Left cardiac atrium (tissue), 4 donors: ENCODE results near the gene RHBDL1. TPM values are rescaled to one million over a fixed set of nuclear protein-coding genes. Genes with fewer than 3 reads are reported as not detected.

Source experiments
- ATAC-seq, 2 donors: fragments of 200-7000 bp; cut with Tn5 transposase; one replicate each; pipeline ENCODE4 v1.9.1; 2020; ENCODE audit warnings: mild to moderate bottlenecking in 2 of 2, moderate library complexity in 2 of 2
- DNase-seq: peaks from one replicate; pipeline ENCODE4 v3.0.0-alpha.2; 2020
- intact Hi-C, 2 donors: fragments of 100-400 bp; cut with DNase I; formaldehyde crosslinking; loops; one replicate each; pipeline versions ENCODE4 v1.14.1 to v1.15.1; 2022 to 2023
- total RNA-seq, 2 donors: library from RNA; stranded (reverse); fragmentation: NEBNext Ultra II Directional; extraction: Animal tissue kit (Norgen Biotek cat#: 25700); gene quantifications; one replicate each; pipeline ENCODE4 v1.2.1, GENCODE V29; 2021
- donor health status: DM: no; HTN: yes; CAD: no.
- donor health status: DM: no; HTN: yes; CAD: no; lungs with severe emphysema.
- donor health status: DM: yes; HTN: yes; CAD: no.
- donor health status: Dilated cardiomyopathy.

RHBDL1 gene
- total RNA-seq, 2 donors from 2014 or later = 1.2 TPM

DNA sequence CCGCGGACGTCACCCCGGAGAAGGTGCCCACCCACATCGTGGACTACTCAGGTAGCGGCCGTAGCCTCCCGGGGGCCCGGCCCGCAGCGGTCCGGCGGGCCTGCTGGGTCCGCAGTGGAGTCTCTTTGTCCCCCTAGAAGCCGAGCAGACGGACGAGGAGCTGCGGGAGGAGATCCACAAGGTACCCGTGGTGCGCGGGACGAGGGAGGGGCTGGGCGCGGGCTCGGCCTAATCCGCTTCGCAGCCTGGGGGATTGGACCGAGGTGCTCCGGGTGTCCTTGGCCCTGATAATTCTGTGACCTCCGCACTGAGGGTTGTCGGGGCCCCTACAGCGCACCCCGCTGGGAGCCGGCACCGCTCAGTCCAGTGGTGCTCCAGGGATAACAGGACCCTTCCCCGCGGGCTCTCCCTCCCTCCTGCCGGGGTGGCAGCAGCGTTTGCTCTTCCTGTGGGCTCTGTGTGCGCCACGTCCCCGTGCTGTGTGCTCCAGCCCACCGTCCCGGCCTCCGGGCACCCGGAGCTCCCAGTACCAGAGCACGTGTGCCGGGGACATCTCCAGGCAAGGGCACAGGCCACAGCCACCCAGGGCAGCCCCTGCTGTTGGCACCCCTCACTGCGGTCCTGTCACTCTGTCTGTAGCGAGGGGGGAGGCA lies 6.8 kb upstream of the RHBDL1 start:
- intact Hi-C loops = loop anchor here in 1 of 2 donors (5.0 kb wide), 1 partner anchor 86 kb away; no protein-coding TSS in a partner anchor
- peak; percentile 3 to 11 for ATAC-seq

DNA sequence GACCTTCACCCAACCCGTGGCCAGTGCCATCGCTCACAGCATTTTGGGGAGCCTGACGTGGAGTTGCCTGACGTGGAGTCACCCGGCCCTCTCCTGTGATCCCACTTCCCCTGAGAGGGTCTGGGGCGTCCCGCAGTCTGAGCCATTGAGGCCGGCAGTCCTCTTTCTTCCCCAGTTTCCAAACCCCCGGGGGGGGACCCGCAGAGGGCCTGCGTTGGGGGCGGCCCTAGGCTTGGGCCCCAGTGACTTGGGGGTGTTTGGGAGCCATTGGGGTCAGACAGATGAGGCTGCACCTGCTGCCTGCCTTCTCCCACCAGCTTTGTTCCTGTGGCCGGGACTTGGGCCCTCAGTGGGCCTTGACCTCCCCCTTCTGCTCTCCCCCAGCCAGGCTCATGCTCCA lies 5.8 kb upstream of the RHBDL1 start:
- ATAC-seq (no peak), DNase-seq (no peak)
- intact Hi-C loops = loop anchor here in 1 of 2 donors (5.0 kb wide), 1 partner anchor 87 kb away; no protein-coding TSS in a partner anchor

More for the DNA sequence above, 6.8 kb upstream of the RHBDL1 start:
- DNase-seq = no peak

DNA sequence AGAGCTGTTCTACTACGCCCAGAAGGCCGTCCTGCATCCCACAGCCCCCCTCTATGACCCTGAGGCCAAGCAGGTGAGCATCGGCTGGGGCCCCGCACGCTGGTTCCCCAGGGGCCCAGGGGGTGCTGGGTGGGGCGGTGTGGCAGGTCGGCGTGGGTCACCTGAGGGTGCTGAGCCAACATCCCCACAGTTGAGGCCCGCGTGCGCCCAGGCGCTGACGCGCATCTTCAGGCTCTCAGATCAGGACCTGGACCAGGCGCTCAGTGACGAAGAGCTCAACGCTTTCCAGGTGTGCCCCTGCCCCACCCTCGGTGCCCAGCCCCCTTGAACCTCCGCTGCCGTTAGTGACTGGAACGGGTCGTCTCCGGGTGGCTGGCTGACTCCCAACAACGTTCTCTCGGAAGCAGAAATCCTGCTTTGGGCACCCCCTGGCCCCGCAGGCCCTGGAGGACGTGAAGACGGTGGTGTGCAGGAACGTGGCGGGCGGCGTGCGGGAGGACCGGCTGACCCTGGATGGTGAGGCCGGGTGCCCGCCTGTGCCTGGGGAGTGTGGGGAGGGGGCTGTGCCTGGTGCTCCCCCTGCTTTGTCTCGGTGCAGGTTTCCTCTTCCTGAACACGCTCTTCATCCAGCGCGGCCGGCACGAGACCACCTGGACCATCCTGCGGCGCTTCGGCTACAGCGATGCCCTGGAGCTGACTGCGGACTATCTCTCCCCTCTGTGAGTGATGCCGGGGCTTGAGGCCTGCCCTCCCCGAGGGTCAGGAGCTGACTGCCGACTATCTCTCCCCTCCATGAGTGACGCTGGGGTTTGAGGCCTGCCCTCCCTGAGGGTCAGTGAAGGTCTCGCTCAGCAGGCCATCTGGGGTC lies 4.8 kb upstream of the RHBDL1 start:
- ATAC-seq = no peak
- no peak for DNase-seq
- intact Hi-C loops = no loop called here

DNA sequence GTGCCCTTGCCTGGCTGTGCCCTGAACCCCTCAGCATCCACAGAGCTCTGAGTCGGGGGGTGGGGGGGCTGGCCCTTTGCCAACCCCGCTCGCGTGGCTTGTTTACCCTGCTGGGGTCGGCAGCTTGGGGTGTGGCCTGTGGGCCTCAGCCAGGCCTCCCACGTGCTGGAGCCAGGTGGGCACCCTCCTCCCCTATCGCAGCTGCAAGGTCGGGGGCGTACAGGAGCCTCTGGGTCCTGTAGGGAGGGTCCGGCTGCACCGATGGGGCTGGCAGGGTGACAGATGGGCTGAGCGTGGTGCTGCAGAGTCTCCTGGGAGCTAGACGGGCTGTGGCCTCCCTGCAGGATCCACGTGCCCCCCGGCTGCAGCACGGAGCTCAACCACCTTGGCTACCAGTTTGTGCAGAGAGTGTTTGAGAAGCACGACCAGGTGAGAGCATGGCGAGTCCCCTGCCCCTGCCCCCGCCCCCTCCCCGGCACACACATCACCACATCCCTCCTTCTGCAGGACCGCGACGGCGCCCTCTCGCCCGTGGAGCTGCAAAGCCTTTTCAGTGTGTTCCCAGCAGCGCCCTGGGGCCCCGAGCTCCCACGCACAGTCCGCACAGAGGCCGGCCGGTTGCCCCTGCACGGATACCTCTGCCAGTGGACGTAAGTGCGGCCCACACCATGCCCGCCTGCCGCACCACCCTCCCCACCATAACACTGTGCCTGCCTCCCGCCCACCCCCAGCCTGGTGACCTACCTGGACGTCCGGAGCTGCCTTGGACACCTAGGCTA lies 3.9 kb upstream of the RHBDL1 start:
- ATAC-seq (no peak), DNase-seq (no peak)
- intact Hi-C loops = no loop called here

DNA sequence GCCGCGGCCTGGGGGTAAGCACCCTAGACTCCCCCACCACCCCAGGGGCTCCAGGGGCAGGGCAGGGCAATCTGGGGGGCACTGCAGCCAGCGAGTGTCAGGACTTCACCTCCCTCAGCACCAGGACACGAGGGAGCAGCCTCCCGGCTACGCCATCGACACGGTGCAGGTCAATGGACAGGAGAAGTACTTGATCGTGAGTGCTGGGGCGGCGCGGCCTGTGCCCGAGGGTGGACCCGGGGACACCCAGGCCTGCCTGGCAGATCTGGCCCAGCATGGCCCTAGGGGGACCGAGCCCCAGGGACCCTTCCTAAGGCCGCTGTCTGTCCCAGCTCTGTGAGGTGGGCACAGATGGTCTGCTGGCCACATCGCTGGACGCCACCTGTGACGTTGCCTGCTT lies 3.1 kb upstream of the RHBDL1 start:
- ATAC-seq (no peak), DNase-seq (no peak)
- intact Hi-C loops = no loop called here

DNA sequence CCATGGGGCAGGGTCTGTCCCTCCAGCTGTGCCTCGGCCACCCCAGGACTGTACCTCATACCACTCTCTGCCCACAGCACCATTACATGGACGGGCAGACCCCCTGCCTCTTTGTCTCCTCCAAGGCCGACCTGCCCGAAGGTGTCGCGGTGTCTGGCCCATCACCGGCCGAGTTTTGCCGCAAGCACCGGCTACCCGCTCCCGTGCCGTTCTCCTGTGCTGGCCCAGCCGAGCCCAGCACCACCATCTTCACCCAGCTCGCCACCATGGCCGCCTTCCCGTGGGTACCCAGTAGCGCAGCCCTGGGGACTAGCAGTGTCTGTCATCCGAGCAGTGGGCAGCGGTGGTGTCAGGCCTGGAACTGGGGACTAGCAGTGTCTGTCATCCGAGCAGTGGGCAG lies 2.6 kb upstream of the RHBDL1 start:
- DNase-seq = no peak
- no peak for ATAC-seq
- intact Hi-C loops = no loop called here

DNA sequence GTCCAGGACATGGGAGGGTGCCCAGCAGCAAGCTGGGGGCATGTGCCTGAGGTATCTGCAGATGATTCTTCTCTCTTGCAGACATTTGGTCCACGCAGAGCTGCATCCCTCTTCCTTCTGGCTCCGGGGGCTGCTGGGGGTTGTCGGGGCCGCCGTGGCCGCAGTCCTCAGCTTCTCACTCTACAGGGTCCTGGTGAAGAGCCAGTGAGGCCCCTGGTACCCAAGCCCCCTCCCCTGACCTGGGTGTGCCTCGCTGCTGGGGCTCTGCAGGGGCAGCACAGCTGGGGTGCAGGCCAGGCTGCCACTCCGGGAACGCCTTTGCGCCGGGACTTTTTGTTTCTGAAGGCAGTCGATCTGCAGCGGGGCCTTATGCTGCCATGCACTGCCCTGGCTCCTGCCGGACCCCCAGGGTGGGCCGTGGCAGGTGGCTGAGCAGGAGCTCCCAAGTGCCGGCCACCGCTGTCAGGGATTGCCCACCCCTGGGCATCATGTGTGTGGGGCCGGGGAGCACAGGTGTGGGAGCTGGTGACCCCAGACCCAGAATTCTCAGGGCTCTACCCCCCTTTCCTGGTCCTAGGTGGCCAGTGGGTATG lies 2.0 kb upstream of the RHBDL1 start:
- DNase-seq = no peak
- ATAC-seq = no peak
- intact Hi-C loops = no loop called here

DNA sequence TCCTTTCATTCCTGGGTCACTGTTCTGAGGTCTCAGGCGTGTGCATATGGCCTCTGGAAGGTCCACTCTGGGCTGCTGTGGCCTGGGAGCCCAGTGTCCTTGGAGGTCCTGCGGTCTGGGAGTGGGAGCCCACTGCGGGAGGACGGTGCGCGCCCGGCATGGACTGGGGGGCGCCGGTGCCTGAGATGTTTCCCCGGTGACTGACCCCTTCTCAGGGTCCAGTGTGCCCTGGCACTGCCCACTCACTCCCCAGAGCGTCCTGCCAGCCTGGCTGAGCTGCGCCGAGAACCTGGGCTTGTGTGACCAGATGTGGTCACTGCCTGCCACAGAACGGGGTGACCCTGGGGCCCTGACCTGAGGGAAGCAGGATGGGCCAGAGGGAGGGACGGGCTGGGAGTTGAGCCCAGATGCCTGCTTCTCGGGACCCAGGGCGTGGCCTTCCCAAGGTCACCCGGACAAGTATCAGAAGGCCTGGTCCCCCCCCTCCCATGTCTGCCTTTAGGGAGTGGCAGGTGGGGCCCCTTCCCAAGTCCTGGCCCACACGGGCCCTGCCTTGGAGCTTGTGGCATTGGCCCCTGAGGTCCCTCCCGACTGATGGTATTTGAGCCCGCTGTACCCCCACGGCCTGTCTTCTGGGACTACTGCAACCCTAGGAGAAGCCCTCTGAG lies 1.1 kb upstream of the RHBDL1 start:
- intact Hi-C loops = no loop called here
- DNase-seq (no peak), ATAC-seq (no peak)

DNA sequence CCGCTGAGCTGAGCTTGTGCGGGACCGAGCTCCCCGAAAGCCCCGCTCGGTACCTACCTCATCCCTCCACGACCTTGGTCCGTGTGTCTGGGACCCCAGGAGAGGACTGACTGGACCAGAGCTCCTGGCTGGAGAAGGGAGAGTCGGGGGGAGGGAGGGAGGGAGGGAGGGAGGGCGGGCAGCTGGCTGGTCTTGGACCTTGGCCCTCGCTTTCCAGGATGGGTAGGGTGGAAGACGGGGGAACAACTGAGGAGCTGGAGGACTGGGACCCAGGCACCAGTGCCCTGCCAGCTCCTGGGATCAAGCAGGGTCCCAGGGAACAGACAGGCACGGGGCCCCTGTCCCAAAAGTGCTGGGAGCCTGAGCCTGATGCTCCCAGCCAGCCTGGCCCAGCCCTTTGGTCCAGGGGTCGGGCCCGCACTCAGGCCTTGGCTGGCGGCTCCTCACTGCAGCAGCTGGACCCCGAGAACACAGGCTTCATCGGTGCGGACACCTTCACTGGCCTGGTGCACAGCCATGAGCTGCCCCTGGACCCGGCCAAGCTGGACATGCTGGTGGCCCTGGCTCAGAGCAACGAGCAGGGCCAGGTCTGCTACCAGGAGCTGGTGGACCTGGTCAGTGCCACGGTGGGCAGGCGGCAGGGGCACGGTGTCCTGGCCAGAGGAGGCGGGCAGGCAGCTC lies 553 bp downstream of the RHBDL1 start:
- DNase-seq (no peak), ATAC-seq (no peak)
- intact Hi-C loops = no loop called here

DNA sequence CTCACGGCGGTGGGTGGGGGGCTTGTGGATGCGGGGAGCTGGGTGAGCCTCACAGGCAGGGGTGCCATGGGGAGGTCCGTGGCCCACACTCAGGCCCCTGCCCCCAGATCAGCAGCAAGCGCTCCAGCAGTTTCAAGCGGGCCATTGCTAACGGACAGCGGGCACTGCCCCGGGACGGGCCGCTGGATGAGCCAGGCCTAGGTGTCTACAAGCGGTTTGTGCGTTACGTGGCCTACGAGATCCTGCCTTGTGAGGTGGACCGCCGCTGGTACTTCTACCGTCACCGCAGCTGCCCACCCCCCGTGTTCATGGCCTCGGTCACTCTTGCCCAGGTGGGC lies 1.1 kb downstream of the RHBDL1 start:
- ATAC-seq (no peak), DNase-seq (no peak)
- intact Hi-C loops = no loop called here

DNA sequence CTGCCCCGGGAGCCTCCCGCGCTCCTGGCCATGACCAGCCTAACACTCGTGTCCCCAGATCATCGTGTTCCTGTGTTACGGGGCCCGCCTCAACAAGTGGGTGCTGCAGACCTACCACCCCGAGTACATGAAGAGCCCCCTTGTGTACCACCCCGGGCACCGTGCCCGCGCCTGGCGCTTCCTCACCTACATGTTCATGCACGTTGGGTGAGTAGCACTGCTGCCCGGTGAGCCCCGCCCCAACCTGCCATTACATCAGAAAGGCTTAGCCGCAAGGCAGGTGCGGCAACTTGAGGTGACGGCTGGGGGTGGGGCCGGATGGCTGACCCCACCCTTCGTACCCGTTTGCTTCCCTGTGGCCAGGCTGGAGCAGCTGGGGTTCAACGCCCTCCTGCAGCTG lies 1.4 kb downstream of the RHBDL1 start:
- ATAC-seq (no peak), DNase-seq (no peak)
- intact Hi-C loops = no loop called here

DNA sequence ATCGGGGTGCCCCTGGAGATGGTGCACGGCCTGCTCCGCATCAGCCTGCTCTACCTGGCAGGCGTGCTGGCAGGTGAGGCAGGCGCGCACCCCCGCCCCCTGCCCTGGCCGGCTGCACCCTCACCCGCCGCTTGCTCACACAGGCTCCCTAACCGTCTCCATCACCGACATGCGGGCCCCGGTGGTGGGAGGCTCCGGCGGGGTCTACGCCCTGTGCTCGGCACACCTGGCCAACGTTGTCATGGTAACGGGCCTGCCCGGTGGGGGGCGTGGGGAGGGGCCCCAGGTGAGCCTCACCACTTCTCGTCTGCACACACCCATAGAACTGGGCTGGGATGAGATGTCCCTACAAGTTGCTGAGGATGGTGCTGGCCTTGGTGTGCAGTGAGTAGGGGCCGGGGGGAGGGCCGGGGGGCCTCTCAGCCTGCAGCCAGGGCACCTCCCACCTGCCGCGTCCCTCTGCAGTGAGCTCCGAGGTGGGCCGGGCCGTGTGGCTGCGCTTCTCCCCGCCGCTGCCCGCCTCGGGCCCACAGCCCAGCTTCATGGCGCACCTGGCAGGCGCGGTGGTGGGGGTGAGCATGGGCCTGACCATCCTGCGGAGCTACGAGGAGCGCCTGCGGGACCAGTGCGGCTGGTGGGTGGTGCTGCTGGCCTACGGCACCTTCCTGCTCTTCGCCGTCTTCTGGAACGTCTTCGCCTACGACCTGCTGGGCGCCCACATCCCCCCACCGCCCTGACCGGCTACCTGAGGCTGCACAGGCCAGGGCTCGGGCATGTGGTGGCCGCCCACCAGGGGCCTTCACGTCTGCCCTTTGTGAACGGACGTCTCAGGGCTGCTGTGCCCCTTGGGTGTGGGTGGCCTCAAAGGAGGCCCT lies 2.1 kb downstream of the RHBDL1 start:
- intact Hi-C loops = no loop called here
- ATAC-seq = no peak

DNA sequence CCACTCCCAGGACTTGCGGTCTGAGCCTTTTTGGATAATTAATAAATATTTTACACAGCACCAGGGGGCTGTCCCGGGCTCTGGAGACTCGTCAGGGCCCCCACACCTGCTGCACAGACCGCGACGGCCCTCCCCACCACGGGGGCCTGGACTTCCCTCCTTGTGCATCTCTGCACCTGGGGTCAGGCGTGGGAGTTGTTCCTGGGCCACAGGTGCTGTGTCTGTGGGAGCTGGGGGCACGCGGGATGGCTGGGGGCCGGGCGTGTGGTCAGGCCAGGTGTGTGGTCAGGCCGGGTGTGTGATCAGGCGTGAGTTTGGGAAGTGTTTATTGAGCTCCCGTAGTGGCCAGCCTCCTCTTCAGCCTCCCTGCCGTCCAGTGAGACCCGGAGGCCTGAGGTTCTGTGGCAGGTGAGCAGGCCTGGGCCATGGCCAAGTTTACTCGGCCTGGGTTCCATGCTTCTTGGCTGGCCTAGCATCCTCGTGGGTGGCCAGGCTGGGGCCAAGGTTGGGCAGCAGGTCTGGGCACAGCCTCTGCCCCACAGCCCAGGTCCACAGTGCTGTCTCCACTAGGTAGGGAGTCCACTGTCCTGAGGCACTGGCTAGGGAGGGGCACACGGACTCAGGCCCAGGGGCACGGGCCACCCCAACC lies 2.9 kb downstream of the RHBDL1 start:
- ATAC-seq (no peak), DNase-seq (no peak)
- intact Hi-C loops = no loop called here

More for the DNA sequence above, 2.1 kb downstream of the RHBDL1 start:
- DNase-seq = no peak

DNA sequence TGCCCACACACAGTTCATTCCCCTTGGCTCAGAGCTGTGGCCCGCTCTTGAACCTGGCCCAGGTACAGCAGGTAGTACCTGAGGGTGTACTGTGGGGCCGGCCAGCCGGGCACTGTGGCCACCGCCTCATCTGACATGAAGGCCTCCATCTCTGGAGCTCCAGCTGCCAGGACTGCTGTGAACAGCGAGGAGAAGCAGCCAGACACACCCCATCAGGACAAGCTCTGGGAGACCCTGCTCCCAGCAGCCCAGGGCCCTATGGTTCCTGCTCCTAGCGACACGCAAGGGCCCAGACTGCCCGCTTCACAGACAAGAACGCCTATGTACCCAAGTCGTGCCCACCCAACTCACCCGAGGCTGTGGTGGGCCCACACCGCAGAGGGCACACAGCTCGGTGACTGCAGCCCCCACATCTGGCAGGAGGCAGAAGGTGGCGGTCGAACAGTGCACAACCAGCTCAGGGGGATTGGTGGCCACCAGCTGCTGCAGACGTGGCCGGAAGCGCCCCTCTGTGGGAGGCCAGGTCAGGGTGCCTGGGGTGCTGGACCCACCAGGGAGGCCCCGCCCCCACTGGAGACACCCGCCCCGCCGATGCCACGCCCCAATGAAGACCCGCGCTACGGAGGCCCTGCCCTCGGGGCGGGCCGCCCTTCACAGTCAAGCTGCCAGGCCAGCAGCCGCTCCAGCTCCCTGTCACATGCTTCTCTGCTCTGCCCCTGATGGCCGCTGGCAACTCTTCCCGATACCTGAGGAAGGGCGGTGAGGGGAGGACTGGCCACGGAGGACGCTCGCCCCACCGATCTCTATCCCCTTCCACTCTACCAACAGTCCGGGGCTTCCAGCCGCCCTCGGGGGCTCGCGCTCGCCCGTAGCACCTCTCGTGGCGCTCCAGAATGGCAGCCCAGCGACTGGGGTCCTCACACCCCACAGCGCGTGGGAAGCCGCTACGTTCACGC lies 3.7 kb downstream of the RHBDL1 start:
- intact Hi-C loops = no loop called here
- DNase-seq = peak; percentile 87
- peak; percentile 40 to 43 for ATAC-seq

DNA sequence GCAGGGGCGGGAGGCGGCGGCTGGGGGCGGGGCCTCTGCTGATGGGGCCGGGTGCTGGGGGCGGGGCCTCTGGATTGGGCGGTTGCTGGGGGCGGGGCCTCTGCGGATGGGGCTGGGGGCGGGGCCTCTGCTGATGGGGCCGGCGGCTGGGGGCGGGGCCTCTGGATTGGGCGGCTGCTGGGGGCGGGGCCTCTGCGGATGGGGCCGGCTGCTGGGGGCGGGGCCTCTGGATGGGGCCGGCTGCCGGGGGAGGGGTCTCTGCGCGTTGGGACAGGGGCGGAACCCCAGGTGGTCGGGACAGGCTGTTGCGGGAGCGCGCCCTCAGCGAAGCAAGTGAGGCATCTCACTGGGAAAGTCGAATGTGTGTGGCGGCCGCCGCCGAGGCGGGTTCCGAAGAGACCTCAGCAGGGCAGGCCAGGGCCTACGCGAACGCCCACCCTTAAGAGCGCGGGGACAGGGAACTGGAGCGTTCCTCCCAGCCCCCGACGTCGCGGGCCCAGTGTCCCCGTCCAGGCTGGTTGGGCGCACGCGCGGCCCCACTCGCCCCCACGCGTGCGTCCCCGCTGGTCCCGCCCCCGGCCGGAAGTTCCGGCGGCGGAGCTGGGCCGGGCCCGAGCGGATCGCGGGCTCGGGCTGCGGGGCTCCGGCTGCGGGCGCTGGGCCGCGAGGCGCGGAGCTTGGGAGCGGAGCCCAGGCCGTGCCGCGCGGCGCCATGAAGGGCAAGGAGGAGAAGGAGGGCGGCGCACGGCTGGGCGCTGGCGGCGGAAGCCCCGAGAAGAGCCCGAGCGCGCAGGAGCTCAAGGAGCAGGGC lies 4.5 kb downstream of the RHBDL1 start, which contains the start of gene STUB1:
TSS of gene STUB1 (plus strand) at position 597 of the 811 bp plus-strand sequence. CDS start at position 713, 116 bp downstream.
- ATAC-seq = peak; percentile 73 to 75
- intact Hi-C loops = no loop called here
- peak; percentile 90 for DNase-seq
